Neural progenitor cell (in vitro differentiated cells): ENCODE measurements around the gene PRAMEF11.
"Not testable (repeated sequence)": the region's sequence is repeated elsewhere in the genome, so short reads cannot be mapped to it uniquely, and the experiment has no call there.

Experiments used
- EZH2 ChIP-seq: fragments of 200-600 bp; sonication (generic); IDR thresholded peaks from 2 replicates; pipeline ENCODE4 v1.6.1; 2017; ENCODE audit warnings: antibody characterized with exemption, mild to moderate bottlenecking, moderate library complexity
- EZH2phosphoT487 ChIP-seq: fragments of 200-600 bp; sonication (generic); IDR thresholded peaks from 2 replicates; pipeline ENCODE4 v1.6.1; 2017; ENCODE audit warnings: antibody characterized with exemption
- TF ChIP-seq, protein P1 (sequence below): fragments of 200-600 bp; sonication (generic); IDR thresholded peaks from 2 replicates; pipeline ENCODE4 v1.5.1; 2017; ENCODE audit warnings: antibody characterized with exemption, mild to moderate bottlenecking

DNA sequence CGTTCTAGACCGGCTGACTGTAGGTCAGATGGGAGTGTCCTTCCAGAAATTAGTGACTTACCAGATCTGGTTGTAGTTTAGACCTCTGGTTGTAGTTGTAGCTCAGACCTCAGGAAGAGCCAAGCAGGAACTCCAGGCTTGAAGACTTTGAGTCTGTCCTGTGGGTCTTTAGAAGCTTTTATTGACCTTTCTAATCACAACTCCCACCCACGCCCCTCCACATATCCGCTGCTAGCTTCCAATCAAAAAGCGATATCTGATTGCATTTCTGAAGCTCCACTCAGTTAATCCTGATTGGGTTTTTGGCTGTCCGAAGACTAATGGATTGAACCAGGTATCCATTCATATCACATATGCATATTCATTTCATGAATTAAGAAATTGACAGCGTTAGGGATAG lies 17.4 kb upstream of the PRAMEF11 start, which contains the start of gene HNRNPCL1:
- TF ChIP-seq, protein P1, sequence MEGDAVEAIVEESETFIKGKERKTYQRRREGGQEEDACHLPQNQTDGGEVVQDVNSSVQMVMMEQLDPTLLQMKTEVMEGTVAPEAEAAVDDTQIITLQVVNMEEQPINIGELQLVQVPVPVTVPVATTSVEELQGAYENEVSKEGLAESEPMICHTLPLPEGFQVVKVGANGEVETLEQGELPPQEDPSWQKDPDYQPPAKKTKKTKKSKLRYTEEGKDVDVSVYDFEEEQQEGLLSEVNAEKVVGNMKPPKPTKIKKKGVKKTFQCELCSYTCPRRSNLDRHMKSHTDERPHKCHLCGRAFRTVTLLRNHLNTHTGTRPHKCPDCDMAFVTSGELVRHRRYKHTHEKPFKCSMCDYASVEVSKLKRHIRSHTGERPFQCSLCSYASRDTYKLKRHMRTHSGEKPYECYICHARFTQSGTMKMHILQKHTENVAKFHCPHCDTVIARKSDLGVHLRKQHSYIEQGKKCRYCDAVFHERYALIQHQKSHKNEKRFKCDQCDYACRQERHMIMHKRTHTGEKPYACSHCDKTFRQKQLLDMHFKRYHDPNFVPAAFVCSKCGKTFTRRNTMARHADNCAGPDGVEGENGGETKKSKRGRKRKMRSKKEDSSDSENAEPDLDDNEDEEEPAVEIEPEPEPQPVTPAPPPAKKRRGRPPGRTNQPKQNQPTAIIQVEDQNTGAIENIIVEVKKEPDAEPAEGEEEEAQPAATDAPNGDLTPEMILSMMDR: not testable (repeated sequence)
- not testable (repeated sequence) for TF ChIP-seq EZH2, EZH2phosphoT487
